ENCODE results near the gene NCOA1. TPM values are rescaled to one million over a fixed set of nuclear protein-coding genes. Genes with fewer than 3 reads are reported as not detected.
"Not testable (repeated sequence)": the region's sequence is repeated elsewhere in the genome, so short reads cannot be mapped to it uniquely, and the experiment has no call there.

NCOA1 gene
- total RNA-seq, 1 experiment from 2014 or later: 24.6 TPM

DNA sequence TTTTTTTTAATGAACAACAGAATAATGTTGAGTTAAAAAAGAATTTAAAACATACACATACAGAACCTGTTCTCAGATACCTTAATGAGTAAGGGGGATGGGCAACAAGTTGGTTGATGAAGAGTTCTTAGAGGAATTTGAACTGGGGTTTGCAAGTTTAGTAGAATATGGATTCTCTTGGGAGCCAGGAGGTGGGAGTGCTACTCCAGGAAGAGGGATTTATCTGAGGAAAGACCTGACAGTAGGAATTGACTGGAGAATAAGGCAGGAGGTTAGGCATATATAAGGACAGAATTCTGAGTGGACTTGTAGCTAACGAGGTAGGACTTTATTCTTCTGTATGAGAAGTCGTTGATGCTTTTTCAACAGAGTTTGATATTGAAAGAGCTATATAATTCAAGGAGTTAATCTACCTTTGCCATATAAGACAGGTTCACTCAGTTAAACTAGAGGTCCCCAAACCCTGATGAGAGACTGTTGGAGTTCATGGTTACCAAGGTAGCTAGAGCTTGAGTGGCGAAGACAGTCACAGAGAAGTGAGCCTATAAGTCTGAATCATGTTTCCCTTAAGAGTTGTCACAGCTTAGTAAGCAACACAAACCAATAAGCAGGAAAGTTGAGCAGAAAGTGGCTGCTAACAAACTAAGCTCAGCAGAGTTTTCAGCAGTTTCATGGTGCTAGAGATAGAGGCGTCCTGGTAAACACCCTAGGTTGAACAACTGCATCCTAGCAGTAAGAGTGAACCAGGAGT lies 88.2 kb downstream of the NCOA1 start:
- CTCF ChIA-PET: no interaction called here
- no peak for DNase-seq (ENCODE audit: low read depth, low spot score)
- no peaks in the 10 kb centered on the region for H3K4me1 ChIP-seq (ENCODE audit: control insufficient read depth, insufficient read depth, low read length)
- TF ChIP-seq SIN3A (IDR thresholded peaks at IDR 0.05; ENCODE audit: borderline replicate concordance, insufficient read depth, low read depth, low read length) (no peak), TCF7L2 (IDR thresholded peaks at IDR 0.05; ENCODE audit: low read depth, low read length) (no peak), CTCF (IDR thresholded peaks at IDR 0.05) (no peak), REST (IDR thresholded peaks at IDR 0.05; ENCODE audit: insufficient read depth in 1 of 2, low read depth in 2 of 2, low read length in 1 of 2) (no peak), POLR2AphosphoS5 (IDR thresholded peaks at IDR 0.05; ENCODE audit: low read depth, low read length) (no peak)
- H3K27me3 ChIP-seq (ENCODE audit: control insufficient read depth, insufficient read depth, low read length): no peaks in the 10 kb centered on the region
- no peak overlapping the region for H3K27ac ChIP-seq (ENCODE audit: low read length)
- intact Hi-C loops (cut with micrococcal nuclease; ENCODE audit: unreplicated experiment) (no loop called here), in situ Hi-C loops (cut with HindIII; ENCODE audit: low pct_unique_long_range_greater_than_20kb, low sequenced_read_pairs) (no loop called here)
- H3K9me3 ChIP-seq (ENCODE audit: control insufficient read depth, insufficient read depth, low read depth, low read length): no peaks in the 10 kb centered on the region
- ATAC-seq: no peak
- no peaks in the 10 kb centered on the region for H3K36me3 ChIP-seq (ENCODE audit: control insufficient read depth, insufficient read depth, low read length)
- POLR2A ChIA-PET: no interaction called here
- BruUV-seq (replicated peaks): no TSS peak
- no peak overlapping the region for H3K4me3 ChIP-seq (ENCODE audit: low read depth in 2 of 2, low read length in 2 of 2)

DNA sequence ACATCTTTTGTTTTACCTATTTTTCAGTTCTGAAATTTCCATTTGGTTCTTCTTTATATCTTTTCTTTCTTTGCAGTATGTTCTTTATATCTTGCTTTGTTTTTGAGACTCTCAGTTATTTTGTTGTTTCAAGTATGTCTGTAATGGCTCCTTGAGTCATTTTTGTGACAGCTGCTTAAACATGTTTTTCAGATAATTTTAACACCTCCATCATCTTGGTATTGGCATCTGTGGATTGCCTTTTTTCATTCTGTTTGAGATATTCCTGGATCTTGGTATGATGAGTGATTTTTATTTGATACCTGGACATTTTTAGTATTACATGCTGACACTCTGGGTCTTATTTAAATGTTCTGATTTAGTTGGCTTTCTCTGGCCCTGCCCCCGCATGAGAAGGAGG lies 89.5 kb downstream of the NCOA1 start:
- no peak for TF ChIP-seq TCF7L2 (IDR thresholded peaks at IDR 0.05; ENCODE audit: low read depth, low read length)
- TF ChIP-seq SIN3A (IDR thresholded peaks at IDR 0.05; ENCODE audit: borderline replicate concordance, insufficient read depth, low read depth, low read length): no peak
- TF ChIP-seq REST (IDR thresholded peaks at IDR 0.05; ENCODE audit: insufficient read depth in 1 of 2, low read depth in 2 of 2, low read length in 1 of 2): no peak
- TF ChIP-seq CTCF (IDR thresholded peaks at IDR 0.05): no peak
- no peak for TF ChIP-seq POLR2AphosphoS5 (IDR thresholded peaks at IDR 0.05; ENCODE audit: low read depth, low read length)
- H3K27me3 ChIP-seq (ENCODE audit: control insufficient read depth, insufficient read depth, low read length): no peaks in the 10 kb centered on the region
- no peaks in the 10 kb centered on the region for H3K4me1 ChIP-seq (ENCODE audit: control insufficient read depth, insufficient read depth, low read length)
- DNase-seq (ENCODE audit: low read depth, low spot score): no peak
- BruUV-seq (replicated peaks): no TSS peak
- H3K27ac ChIP-seq (ENCODE audit: low read length): no peak overlapping the region
- no peaks in the 10 kb centered on the region for H3K36me3 ChIP-seq (ENCODE audit: control insufficient read depth, insufficient read depth, low read length)
- no peak overlapping the region for H3K4me3 ChIP-seq (ENCODE audit: low read depth in 2 of 2, low read length in 2 of 2)
- intact Hi-C loops (cut with micrococcal nuclease; ENCODE audit: unreplicated experiment) (no loop called here), in situ Hi-C loops (cut with HindIII; ENCODE audit: low pct_unique_long_range_greater_than_20kb, low sequenced_read_pairs) (no loop called here)
- ATAC-seq: no peak
- H3K9me3 ChIP-seq (ENCODE audit: control insufficient read depth, insufficient read depth, low read depth, low read length): no peaks in the 10 kb centered on the region
- ChIA-PET POLR2A (interaction anchor here (0.6 kb wide), 1 partner anchor 62 kb away, joined by 3 read pairs; no protein-coding TSS in a partner anchor), CTCF (no interaction called here)

GRCh38 chr2:24581971-24582370 lies 90.9 kb downstream of the NCOA1 start:
- intact Hi-C loops (cut with micrococcal nuclease; ENCODE audit: unreplicated experiment); H3K4me1 ChIP-seq (ENCODE audit: control insufficient read depth, insufficient read depth, low read length); H3K27ac ChIP-seq (ENCODE audit: low read length); in situ Hi-C loops (cut with HindIII; ENCODE audit: low pct_unique_long_range_greater_than_20kb, low sequenced_read_pairs); DNase-seq (ENCODE audit: low read depth, low spot score); H3K27me3 ChIP-seq (ENCODE audit: control insufficient read depth, insufficient read depth, low read length); BruUV-seq (replicated peaks); POLR2A ChIA-PET; ATAC-seq; H3K36me3 ChIP-seq (ENCODE audit: control insufficient read depth, insufficient read depth, low read length); H3K4me3 ChIP-seq (ENCODE audit: low read depth in 2 of 2, low read length in 2 of 2); CTCF ChIA-PET; H3K9me3 ChIP-seq (ENCODE audit: control insufficient read depth, insufficient read depth, low read depth, low read length): not testable (repeated sequence)

Data from Panc1 (cell line).